ENCODE data around the gene CCDC188.

DNA sequence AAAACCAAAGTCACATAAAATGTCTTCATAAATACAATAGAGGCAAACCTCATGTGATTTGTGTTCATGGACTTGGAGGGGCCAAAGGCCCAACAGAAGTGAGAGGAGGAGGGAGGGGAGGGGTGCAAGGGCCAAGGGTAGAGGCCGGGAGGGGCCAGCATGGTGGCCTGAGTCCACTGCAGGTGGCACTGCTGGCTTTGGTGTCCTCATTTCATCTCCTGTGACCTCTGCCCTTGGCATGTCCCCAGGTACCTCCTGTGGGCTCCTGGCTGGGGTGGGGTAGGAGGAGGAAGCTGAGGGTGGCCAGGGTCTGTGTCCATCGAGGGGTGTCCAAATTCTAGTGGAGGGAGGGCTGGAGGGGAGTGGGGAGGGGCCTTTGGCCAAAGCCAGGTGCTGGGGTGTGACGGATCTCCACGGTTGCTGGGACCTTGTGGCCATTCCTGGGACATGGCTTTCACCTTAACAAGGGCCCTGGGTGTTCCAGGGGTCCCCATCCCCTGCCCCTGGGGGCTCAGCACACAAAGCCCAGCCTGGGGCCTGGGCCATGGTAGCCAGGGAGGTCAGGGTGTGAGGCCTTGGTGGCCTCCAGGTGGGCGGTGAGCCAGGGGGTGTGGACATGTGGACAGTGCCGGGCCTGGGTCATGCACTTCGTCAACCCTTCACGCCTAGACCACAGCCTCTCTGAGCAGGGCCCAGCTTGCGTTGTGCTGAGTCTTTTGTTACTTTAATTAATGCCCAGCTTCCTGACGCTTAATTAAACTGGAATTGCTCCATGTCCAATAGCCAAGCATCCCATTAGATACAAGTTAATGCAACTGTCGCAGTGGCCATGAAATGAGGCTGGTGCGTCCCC lies 20.7 kb upstream of the CCDC188 start:
- TF ChIP-seq, protein P1, sequence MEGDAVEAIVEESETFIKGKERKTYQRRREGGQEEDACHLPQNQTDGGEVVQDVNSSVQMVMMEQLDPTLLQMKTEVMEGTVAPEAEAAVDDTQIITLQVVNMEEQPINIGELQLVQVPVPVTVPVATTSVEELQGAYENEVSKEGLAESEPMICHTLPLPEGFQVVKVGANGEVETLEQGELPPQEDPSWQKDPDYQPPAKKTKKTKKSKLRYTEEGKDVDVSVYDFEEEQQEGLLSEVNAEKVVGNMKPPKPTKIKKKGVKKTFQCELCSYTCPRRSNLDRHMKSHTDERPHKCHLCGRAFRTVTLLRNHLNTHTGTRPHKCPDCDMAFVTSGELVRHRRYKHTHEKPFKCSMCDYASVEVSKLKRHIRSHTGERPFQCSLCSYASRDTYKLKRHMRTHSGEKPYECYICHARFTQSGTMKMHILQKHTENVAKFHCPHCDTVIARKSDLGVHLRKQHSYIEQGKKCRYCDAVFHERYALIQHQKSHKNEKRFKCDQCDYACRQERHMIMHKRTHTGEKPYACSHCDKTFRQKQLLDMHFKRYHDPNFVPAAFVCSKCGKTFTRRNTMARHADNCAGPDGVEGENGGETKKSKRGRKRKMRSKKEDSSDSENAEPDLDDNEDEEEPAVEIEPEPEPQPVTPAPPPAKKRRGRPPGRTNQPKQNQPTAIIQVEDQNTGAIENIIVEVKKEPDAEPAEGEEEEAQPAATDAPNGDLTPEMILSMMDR (IDR thresholded peaks at IDR 0.05), result no peak
- TF ChIP-seq POLR2A (IDR thresholded peaks at IDR 0.05) (no peak), EP300 (IDR thresholded peaks at IDR 0.05) (no peak), POLR2AphosphoS5 (IDR thresholded peaks at IDR 0.05) (no peak)
